Measurements from ENCODE around the gene STXBP4.

Gene STXBP4

DNA sequence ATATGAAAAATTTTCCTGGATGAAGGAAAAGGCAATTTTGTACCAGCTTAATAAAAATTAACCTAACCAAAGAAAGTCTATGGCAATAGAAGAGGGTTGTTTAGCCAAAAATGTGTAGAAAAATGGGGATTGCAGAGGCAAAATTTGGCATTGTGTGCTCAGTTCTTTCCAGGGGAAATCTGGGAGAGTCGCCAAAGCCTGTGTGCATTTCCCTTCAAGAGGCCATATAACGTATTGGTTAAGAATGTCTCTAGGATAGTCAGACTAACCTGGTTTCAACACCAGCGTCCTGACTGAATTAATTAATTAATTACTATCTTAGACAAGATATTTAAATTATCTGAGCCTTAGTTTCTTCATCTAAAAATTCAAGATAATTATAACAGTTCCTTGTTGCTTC, 251.4 kb downstream of the STXBP4 start:
- no peak for DNase-seq (ENCODE audit: low read depth, low spot score)
- H3K27ac ChIP-seq, result peak overlapping the region; percentile 62; the same call in 1 of the 2 replicates
- no peak overlapping the region for H3K9ac ChIP-seq (ENCODE audit: insufficient read length)
- H3K4me3 ChIP-seq, result no peak overlapping the region
- H3K36me3 ChIP-seq (ENCODE audit: insufficient read depth, low read length), result no peaks in the 10 kb centered on the region
- no peaks in the 10 kb centered on the region for H3K9me3 ChIP-seq (ENCODE audit: low read depth, low read length)
- no peak for TF ChIP-seq POLR2AphosphoS5 (IDR thresholded peaks at IDR 0.05; ENCODE audit: borderline replicate concordance, low read depth, low read length)
- no peak for TF ChIP-seq FOXP2 (optimal IDR thresholded peaks at IDR 0.05; ENCODE audit: control extremely low read depth, extremely low read length, insufficient read depth)
- TF ChIP-seq EZH2 (IDR thresholded peaks at IDR 0.05), result no peak
